GM21423 (cell line): ENCODE results near the gene DCPS.
"Not testable (repeated sequence)": the region's sequence is repeated elsewhere in the genome, so short reads cannot be mapped to it uniquely, and the experiment has no call there.

Source experiments
- ATAC-seq: cut with Tn5 transposase; IDR thresholded peaks from one replicate; pipeline ENCODE4 v1.9.1; 2021; ENCODE audit warnings: mild to moderate bottlenecking, moderate library complexity; ENCODE audit not compliant: unreplicated experiment

The DCPS gene

DNA sequence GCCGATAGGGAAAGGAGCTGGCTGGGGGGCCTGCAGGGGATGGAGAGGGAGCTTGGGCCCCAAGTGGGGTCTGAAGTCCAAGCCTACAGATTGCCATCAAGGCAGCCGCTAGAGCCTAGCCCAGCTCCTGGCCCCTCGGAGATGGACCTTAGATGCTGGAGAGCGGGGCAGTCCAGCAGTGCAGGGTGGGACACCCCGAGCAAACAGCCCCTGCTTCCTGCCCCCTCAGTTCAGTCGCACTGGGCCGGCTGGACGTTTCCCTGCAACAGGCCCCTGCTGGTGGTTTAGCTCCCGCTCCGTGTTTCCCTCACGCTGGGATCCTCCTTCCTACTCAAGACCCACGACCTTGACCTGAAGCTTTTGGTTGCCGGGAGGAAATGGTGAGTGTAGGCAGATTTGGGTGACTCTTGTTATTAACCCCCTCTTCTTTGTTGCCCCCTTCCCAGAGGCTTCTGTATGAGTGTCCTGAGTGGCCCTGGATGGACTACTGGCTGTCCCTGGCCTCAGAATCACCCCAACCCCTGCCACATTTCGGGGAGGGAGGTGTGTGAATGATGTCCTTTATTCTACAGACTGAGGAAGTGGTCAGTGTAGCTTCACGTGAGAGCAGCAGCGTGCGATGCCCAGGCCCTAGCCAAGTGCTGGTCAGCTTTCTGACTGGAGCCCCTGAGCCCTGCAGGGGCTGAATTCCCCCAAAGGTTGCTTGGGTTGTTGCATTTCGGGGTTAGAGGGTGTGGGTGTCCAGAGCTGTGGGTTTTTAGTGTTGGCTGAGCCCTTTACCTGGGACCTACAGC lies 54.3 kb downstream of the DCPS start:
- ATAC-seq = no peak

DNA sequence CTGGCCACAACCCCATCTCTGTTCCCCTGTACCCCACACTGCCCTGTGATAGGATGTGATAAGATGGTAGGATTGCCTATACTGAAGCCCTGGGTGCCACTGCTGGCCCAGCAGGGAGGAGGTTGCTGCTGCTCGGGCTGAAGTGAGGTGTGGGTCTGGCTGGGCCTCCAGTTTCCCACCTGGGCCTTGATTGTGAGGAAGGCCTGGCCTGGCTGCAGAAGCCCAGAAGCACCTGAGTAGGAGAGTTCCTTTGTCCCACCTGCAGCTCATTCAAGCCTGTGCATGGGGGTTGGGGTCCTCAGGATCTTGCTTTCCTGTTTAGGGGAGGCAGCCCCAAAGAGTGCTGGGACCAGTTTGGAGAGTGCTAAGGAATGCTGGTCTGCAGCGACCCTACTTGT lies 54.9 kb downstream of the DCPS start:
- no peak for ATAC-seq

DNA sequence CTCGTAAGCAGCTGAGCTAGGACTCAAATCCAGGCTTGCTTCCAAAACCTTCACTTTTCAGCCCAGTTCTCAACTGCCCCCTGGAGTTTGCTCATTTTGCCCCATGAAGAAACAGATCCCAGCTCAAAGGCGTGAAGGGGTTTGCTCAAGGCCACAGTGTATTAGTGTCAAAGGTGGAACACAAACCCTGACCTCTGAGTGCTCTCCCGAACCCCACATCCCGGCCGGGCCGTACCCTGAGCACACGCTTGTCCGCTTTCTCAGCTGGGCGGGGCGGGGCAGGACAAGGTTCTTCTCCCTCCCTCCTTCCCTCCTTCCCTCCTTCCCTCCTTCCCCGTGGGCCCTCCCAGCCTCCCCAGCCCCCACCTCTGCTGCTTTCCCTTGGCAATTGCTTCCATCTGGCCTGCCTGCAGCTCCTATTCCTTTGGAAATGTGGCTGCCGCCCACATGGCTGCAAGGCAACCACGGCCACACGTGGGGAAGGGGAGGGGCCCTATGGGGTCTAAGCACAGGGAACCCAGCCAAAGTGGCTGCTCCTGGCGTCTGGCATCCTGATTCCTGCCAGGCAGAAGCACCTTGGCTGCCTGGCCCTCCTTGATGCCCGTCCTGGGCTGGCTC lies 55.7 kb downstream of the DCPS start:
- no peak for ATAC-seq

DNA sequence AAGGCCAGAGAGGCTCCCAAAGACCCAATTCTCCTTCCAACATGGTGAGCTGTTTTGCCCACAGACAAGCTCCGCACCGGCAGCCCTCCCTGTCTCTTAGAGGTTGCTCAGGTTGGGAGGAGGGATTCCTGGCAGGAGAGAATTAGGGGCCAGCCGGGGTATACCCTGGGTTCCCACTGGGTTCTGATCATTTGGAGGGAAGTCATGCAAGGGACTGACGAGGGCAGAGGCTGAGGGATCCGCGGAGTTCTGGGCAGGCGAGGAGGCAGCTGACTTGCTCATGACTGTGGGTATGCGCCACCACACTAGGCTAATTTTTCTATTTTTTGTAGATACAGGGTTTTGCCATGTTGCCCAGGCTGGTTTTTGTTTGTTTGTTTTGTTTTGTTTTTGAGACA lies 56.2 kb downstream of the DCPS start:
- ATAC-seq = no peak

DNA sequence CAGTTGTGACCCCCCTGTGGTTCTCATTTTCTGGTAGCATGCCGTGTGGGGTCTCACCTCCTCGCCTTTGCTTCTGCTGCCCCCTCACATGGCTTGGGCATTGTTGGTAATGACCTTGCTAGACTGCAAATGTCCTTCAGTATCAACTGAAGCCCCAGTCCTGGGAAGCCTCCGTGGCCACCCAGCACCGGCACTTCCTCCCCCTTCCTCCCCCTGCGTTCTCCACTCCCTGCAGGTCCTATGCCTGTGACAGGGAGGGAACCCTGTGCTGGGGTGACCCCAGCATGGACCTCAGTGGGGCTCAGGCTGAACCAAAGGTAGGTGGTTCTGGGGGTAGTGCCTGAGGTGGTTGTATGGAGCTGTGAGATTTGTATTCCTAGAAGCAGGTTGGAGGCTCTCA lies 57.5 kb downstream of the DCPS start:
- ATAC-seq = no peak

DNA sequence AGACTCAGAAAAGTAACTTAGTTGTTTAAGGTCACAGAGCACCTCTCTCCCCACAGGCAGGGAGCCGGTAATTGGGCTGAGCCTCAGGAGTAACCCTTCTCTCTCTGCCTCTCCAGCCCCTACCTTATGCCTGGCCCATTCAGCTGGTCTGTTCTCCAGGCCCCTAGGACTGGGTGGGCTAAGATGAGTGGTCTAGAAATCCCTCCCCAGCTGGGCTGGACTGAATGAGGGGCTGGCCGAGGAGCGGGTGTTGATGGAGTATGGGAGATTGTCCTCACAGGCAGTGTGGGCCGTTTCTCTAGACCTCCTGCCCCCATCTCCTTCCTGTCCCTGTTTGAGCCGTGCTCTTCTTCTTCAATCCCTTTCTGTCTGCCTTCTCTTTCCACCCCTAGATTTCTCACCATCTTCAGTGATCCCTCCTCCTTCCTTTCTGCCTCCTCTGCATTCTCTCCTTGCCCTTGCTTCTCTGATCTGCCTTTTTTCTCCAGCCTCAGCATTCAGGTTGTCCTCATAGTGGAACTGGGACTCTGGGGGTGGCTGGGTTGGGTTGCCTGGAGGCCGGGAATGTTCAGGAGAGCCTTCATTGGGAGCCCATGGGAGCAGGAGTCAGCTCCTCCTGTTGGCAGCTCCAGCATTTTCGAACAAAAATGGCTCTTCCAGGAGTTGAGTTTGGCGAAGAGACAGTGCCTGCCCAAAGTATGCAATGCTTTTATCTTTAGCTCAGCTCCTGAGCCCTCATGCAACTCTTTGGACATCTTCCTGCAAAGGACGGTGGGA lies 59.2 kb downstream of the DCPS start:
- ATAC-seq = no peak

DNA sequence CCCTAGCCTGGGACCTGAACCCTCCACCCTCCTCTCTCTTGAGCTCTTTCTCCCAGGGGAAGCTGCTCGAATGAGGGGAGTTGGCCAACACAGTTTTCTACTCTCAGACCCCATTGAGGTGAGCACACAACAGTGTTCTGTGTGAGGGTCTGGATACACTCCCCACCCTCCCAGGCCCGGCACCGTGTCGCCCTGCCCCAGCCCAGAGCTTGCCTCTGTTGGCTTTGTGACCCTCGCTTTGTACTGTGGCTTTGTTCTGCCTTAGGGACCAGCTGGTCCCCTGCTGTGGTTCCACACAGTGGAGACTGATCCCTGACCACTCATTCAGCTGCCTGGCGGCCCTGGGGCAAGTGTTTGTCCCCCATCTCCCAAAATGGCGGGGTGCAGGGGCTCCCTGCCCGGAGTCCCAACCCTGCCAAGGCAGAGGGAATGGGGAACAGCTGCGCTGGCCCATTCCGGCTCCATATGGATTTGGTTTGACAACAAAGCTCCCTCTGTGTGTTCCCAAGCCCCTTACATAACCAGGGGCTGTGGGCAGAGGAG lies 59.9 kb downstream of the DCPS start:
- ATAC-seq = no peak

DNA sequence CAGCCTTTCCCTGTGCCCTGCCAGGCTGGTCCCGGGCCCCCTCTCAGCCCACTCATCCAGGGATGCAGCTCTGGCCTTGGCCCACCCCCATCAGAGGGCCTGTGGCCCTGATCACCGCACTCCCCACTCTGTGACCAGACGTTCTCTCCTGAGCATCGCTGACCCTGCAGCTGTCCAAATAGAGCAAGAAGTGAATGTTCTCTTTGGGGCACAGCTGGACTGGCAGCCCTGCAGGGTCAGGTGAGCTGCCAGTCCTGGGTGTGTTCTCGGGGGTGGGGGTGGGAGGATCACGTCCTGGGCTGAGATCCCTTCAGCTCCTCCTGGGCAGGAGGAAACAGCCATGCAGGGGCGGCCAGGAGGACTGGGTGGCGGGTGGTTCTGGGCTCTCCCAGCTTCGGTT lies 60.9 kb downstream of the DCPS start:
- not testable (repeated sequence) for ATAC-seq

DNA sequence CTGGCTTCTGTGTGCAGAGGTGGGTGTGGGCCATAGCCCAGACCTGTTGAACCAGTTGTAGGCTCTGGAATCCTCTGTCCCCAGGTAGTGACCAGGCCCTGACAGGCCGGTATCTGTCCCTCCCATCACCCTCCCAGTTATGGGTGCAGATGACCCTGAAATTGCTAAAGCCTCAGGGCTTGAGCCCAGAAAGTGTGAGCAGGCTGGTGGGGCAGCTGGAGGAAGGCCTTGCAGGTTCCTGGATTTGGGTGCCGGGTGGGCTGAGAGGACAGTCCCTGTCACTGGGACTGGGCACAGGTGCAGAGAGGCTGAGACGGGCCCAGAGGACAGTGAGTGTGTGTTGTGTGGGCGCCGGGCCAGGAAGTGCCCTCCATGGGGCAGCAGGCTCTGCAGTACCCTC lies 61.6 kb downstream of the DCPS start:
- not testable (repeated sequence) for ATAC-seq

DNA sequence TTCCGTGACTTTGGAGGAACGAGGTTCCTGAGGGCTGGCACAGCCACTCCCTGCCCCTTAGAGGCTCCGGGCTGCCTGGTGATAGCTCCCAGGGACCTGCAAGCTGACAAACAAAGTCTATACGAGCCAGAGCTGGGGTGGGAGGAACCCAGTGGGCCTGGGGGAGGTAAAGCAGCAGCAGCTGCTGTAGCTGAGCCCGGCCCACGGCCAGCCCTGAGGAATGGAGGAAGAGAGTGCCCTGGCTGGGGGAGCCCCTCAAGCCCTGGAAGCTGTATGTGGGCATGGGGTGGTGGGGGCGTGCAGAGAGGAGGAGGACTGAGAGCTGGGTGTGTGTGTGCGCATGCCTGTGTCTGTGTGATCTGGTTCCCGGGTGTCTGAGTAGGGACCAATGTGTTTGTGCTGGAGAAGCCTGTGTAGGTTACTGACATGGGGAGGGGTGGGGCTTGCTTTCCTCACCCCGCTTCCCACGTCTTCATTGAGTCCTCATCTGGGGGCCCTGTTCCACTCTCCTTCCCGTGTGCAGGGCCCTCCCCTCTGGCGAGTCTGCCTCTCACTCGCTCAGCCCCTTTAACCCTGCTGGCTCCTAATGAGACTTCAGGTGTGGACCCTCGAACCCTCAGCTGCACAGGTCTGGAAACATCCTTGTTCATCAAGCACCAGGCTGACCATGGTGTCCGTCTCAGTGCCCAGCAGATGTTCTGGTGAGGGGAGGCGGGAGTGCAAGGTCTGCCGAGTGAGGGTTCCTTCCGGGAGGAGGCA lies 62.4 kb downstream of the DCPS start:
- no peak for ATAC-seq

DNA sequence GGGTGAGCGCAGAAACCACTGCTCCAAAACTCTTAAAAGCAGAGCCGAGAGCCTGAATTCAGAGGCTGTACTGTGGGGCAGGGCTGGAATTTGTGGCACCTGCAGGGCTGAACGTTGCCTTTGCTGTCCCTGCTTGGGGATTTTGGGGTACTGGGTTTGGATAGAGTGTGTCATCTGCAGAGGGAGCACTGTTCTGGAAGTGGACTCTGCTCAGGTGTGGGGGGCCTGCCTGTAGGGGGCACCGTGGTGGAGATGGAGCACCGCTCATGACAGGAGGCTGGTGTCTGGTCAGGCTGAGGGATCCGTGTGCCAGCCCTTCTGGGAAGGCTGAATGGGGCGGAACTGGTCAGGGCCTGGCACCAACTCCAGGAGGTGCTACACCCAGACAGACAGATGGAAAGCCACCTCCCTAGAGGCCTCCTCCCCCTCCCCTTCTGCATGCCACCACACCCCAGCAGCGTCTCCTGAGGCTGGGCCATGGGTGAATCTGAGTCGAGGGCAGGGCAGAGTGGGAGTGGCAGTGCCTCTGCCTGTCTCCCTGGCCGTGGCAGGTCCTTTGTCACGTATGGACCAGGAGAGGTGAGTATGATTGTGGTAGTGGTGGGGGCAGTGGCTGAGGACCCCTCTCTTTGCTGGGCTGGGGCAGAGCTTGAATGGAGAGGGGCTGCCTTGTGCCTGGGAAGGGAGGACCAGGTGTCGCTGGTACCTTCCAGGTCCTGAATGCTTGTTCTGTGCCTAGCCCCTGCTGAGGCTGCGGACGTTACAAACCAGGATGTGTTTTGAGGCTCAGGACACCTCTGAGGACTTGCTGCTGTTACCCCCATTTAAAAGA lies 63.2 kb downstream of the DCPS start:
- not testable (repeated sequence) for ATAC-seq

DNA sequence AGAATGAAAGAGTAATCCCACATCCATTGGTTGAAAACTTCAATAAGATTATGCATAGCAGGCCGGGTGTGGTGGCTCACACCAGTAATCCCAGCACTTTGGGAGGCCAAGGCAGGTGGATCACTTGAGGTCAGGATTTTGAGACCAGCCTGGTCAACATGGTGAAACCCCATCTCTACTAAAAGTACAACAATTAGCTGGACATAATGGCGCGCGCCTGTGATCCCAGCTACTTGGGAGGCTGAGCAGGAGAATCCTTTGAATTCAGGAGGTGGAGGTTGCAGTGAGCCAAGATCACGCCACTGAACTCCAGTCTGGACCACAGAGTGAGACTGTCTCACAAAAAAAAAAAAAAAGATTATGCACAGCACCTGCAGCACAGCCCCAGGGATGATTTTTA lies 63.9 kb downstream of the DCPS start:
- not testable (repeated sequence) for ATAC-seq

DNA sequence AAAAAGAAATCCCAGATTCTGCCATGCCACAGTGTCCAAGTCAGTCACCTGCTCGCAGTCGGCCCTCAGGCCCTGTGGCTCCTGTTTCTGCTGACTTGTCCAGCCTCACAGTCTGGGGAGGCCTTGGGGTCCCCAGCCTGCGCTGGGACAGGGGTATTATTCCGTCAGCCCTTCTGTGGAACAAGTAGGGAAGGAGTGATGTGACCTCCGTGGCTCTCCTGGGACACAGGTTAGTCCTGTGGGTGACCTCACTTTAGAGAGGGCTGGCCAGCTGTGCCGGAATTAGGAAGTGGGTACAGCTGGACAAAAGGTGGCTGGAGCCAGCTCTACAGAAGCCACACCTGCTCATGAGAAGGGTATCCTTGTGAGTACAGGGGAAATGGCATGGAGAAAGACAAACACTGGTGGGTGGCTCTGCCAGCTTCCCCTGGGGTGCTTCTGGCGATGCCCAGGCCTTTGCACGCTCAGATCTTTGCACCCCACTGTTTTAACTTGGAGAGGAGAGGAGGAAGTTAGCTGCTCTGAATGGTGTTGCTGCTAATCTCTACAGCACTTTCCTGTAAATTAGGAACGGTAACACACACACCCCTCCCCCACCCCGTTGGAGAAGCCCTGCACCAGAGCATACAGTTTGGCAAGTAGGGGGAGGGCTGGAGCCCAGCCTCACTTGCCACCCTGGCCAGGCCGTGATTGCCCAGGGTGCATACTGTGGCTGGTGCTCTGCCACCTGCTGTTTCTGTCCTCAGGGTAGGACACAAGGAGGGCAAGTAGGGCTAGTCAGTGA lies 64.7 kb downstream of the DCPS start:
- not testable (repeated sequence) for ATAC-seq

DNA sequence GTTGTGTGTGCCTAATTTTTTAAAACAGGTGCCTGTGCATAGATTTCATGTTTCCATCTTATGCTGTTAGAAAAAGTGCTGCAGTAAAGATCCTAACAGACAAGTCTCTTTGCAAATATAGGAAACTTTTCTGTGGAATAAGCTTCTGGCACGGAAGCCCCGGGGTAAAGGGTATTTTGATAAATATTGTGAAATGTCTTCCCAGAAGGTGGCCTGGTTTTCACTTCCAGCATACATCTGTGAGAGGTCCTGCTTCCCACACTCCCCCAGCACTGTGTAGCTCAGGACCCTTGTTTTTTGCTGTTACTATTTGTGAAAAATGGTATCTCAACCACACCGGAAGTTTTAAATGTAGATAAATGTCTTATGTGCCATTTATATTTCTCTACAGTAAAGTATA lies 66.2 kb downstream of the DCPS start:
- ATAC-seq = no peak

DNA sequence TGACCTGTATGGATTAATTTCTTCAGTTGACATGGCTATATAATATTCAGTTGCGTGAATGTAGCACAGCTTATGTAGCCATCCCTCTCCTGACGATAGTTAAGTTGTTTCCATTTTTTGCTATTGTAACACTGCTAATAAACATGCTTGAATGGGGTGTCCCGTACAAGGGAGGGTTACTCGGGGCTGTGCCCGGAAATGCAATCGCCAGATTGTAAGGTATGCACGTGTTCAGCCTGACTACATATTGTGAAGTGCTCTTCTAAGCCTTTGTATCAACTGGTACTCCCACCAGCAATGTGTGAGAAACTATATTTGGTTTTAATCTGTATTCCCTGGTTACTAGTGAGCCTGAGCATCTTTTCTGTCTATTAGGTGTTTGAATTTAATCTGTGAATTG lies 67.7 kb downstream of the DCPS start:
- ATAC-seq = no peak

DNA sequence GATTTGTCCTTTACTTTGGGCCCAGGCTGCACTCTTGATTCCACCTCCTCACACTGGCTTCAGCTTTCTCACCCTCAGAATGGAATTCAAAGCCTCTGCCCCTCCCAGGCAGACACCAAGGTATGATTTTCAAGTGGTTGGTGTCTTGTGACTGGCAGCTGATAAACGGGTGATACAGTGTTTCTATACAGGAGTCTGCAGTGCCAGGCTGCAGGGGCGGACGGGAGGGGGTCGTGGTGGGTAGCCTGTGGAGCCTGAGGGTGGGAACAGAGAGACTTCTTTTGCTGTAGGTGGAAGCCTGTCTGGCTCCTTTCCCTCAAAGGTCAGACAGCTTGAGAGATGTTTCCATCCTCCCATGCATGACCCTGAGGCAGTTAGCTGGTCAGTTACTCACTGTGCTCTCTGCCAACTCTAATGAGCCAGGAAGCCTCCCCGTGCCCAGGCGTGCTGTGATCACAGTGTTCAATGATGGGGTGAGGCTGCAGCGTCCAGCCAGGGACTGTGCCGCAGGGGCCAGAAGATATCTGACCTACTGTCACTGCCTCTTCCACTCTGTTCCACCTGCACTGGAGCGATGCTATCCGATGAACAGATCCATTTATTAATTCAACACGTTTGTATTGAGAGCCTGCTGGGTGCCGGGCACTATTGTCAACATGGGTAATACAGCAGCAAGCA lies 69.7 kb downstream of the DCPS start:
- ATAC-seq = not testable (repeated sequence)

DNA sequence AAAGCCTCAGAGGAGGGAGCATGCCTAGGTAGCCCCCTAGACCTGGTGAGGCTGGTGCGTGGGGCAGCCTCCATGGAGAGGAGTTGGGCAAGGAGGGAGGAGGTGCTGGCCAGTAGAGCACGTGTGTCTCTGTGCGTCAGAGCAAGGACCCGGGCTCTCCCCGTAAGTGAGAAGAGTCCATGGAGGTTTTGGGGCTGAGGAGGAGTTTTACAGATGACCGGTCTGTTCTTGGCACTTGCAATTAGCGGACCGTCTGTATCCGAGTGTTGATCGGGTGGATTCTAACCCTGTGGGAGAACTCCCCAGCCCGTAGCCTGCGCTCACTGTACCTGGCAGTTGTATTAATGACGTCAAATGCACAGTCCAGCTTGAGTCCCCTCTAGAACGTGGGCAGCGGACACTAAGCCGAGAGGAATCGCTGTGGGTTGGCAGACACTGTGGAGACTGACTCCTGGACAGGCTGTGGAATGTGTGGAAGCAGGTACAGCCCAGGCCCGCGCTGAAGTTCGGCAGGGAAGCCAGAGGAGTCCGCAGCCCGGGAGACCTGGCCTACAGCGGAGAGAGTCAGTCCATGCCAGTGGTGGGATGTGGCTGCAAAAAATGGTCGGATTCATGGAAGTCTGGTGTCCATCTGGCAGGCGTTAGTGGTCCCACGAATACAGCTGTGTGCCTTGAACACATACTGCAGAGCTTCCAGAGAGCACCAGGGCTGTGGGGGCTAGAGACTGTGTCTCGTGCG lies 70.9 kb downstream of the DCPS start:
- ATAC-seq = not testable (repeated sequence)

DNA sequence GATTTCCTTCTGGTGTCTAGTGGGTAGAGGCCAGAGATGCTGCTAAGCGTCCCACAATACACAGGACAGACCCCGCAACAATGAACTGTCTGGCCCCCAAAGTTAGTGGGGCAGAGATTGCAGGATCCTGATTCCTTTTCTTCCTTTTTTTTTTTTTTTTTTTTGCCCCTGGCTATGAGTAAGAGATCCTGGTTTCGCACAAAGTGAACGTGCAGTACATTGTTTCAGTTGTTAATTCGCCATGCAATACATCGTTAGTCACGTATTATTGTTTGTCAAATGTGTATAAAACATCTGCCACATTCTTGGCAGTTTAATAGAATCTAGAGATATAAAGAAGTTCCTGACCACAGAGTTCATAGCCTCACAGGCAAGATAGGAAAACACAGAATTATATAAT lies 71.9 kb downstream of the DCPS start:
- ATAC-seq = no peak
